Neural cell (in vitro differentiated cells): ENCODE data around the gene MYADML2. TPM values are rescaled to one million over a fixed set of nuclear protein-coding genes. Genes with fewer than 3 reads are reported as not detected.
"Not testable (repeated sequence)": the region's sequence is repeated elsewhere in the genome, so short reads cannot be mapped to it uniquely, and the experiment has no call there.

Experiments
- H2AFZ ChIP-seq: fragments of 200-600, 300-800 bp; sonication (generic), shearing (Covaris generic); 2 replicates; pipeline ENCODE4 v1.6.0; 2014; ENCODE audit warnings: low read depth, mild to moderate bottlenecking, antibody characterized with exemption, low read length, moderate library complexity
- H3F3A ChIP-seq: fragments of 200-600 bp; shearing (Covaris generic); 2 replicates; pipeline ENCODE4 v1.6.1; 2016; ENCODE audit warnings: mild to moderate bottlenecking, moderate library complexity, mixed read lengths, antibody characterized with exemption, low read length; ENCODE audit not compliant: insufficient read depth, poor library complexity, severe bottlenecking
- H3K27ac ChIP-seq: fragments of 200-600, 300-800 bp; sonication (generic), shearing (Covaris generic); 2 replicates; pipeline ENCODE4 v1.5.1; 2014; ENCODE audit warnings: mild to moderate bottlenecking, low read length, moderate library complexity
- H3K27me3 ChIP-seq: fragments of 300-800, 200-600 bp; sonication (generic), shearing (Covaris generic); 2 replicates; pipeline ENCODE4 v1.6.0; 2014; ENCODE audit warnings: mild to moderate bottlenecking, low read depth, low read length, moderate library complexity; ENCODE audit not compliant: insufficient read depth
- H3K36me3 ChIP-seq: fragments of 300-800, 200-600 bp; sonication (generic), shearing (Covaris generic); 2 replicates; pipeline ENCODE4 v1.5.1; 2014; ENCODE audit warnings: mild to moderate bottlenecking, antibody characterized with exemption, low read length, moderate library complexity; ENCODE audit not compliant: insufficient read depth
- H3K4me2 ChIP-seq: fragments of 300-800, 200-600 bp; sonication (generic), shearing (Covaris generic); 2 replicates; pipeline ENCODE4 v1.6.0; 2014; ENCODE audit warnings: mild to moderate bottlenecking, low read length
- H3K4me3 ChIP-seq: fragments of 300-800, 200-600 bp; sonication (generic), shearing (Covaris generic); 2 replicates; pipeline ENCODE4 v1.5.1; 2014; ENCODE audit warnings: mild to moderate bottlenecking, low read length, moderate library complexity
- H3K79me2 ChIP-seq: fragments of 200-600 bp; shearing (Covaris generic); replicated peaks from 2 replicates; pipeline ENCODE4 v1.6.0; 2014; ENCODE audit warnings: mild to moderate bottlenecking, low read length, moderate library complexity; ENCODE audit not compliant: insufficient read depth
- H3K9ac ChIP-seq: fragments of 300-800, 200-600 bp; sonication (generic), shearing (Covaris generic); 2 replicates; pipeline ENCODE4 v1.6.1; 2016; ENCODE audit warnings: mild to moderate bottlenecking, low read length, mixed read lengths
- H3K9me2 ChIP-seq: fragments of 200-600 bp; shearing (Covaris generic); 2 replicates; pipeline ENCODE4 v1.6.1; 2016; ENCODE audit warnings: mild to moderate bottlenecking, low read length, mixed read lengths; ENCODE audit not compliant: insufficient read depth
- H3K9me3 ChIP-seq: fragments of 200-600, 300-800 bp; sonication (generic), shearing (Covaris generic); 2 replicates; pipeline ENCODE4 v1.6.1; 2016; ENCODE audit warnings: mild to moderate bottlenecking, mixed run types, low read length, moderate library complexity, mixed read lengths
- H4K20me1 ChIP-seq: fragments of 200-600 bp; shearing (Covaris generic); 2 replicates; pipeline ENCODE4 v1.6.1; 2016; ENCODE audit warnings: mild to moderate bottlenecking, mixed run types; ENCODE audit not compliant: insufficient read depth
- CTCF ChIP-seq: fragments of 450-650 bp; IDR thresholded peaks from 2 replicates; pipeline ENCODE4 v1.5.1; 2014; ENCODE audit warnings: antibody characterized with exemption, mild to moderate bottlenecking, moderate library complexity; ENCODE audit not compliant: poor library complexity, severe bottlenecking
- EP300 ChIP-seq: fragments of 450-650 bp; conservative IDR thresholded peaks from 2 replicates; pipeline ENCODE4 v1.6.1; 2014; ENCODE audit warnings: antibody characterized with exemption, mild to moderate bottlenecking, moderate library complexity; ENCODE audit not compliant: poor library complexity, severe bottlenecking
- EZH2 ChIP-seq: fragments of 200-600, 300-800 bp; shearing (Covaris generic), sonication (generic); IDR thresholded peaks from 2 replicates; pipeline ENCODE4 v1.6.1; 2014; ENCODE audit warnings: antibody characterized with exemption, low read length, borderline replicate concordance, mild to moderate bottlenecking; ENCODE audit not compliant: insufficient read depth, poor library complexity, severe bottlenecking
- MXI1 ChIP-seq: fragments of 450-650 bp; conservative IDR thresholded peaks from 2 replicates; pipeline ENCODE4 v1.6.1; 2014; ENCODE audit warnings: antibody characterized with exemption, mild to moderate bottlenecking; ENCODE audit not compliant: poor library complexity, severe bottlenecking
- POLR2AphosphoS5 ChIP-seq: IDR thresholded peaks from 2 replicates; pipeline ENCODE4 v1.6.1; 2012
- RAD21 ChIP-seq: fragments of 450-650 bp; conservative IDR thresholded peaks from 2 replicates; pipeline ENCODE4 v1.6.1; 2014; ENCODE audit warnings: antibody characterized with exemption, mild to moderate bottlenecking, moderate library complexity
- REST ChIP-seq: IDR thresholded peaks from 2 replicates; pipeline ENCODE4 v1.6.1; 2012; ENCODE audit warnings: borderline replicate concordance
- SMC3 ChIP-seq: fragments of 450-650 bp; conservative IDR thresholded peaks from 2 replicates; pipeline ENCODE4 v1.6.1; 2014; ENCODE audit warnings: antibody characterized with exemption, mild to moderate bottlenecking, moderate library complexity; ENCODE audit not compliant: poor library complexity
- TAF1 ChIP-seq: IDR thresholded peaks from 2 replicates; pipeline ENCODE4 v1.6.1; 2012; ENCODE audit warnings: low read depth
- polyA plus RNA-seq: library from polyadenylated mRNA; depleted of rRNA; stranded (reverse); fragments of >200 nt; gene quantifications from 2 replicates; pipeline ENCODE4 v1.2.3, GENCODE V29; 2014

The MYADML2 gene
- polyA plus RNA-seq, 1 donor from 2014 or later = 1.1 TPM

- no peak for TF ChIP-seq EZH2
- no peak for TF ChIP-seq MXI1
- TF ChIP-seq REST = no peak
- no peak for TF ChIP-seq RAD21
- Histone ChIP-seq H3K4me3 (no peak overlapping the region), H3K27me3 (no peaks in the 10 kb centered on the region), H3K79me2 (peaks cover 13% of the 10 kb centered on the region), H3K9ac (no peak overlapping the region), H3K9me3 (no peaks in the 10 kb centered on the region), H3K4me2 (no peak overlapping the region), H2AFZ (no peak overlapping the region), H3K36me3 (no peaks in the 10 kb centered on the region), H3F3A (no peaks in the 10 kb centered on the region), H3K27ac (no peak overlapping the region), H3K9me2 (no peaks in the 10 kb centered on the region), H4K20me1 (no peaks in the 10 kb centered on the region)
These were observed 28.0 kb downstream of the MYADML2 start for GRCh38 chr17:81918832-81919545.

GRCh38 chr17:81918333-81918669, 28.7 kb downstream of the MYADML2 start:
- not testable (repeated sequence) for H3F3A ChIP-seq

GRCh38 chr17:81917565-81918332, 29.3 kb downstream of the MYADML2 start, which contains the start of gene SIRT7:
SIRT7 (minus strand) TSS chr17:81918176; CDS start chr17:81918131, 45 bp downstream.
- no peaks in the 10 kb centered on the region for H3F3A ChIP-seq
- peak within 1 kb of the TSS; percentile 14 for H2AFZ ChIP-seq
- H3K36me3 ChIP-seq = no peaks in the 10 kb centered on the region
- no peaks in the 10 kb centered on the region for H3K9me2 ChIP-seq
- H3K27me3 ChIP-seq = no peaks in the 10 kb centered on the region
- H3K79me2 ChIP-seq = peaks cover 13% of the 10 kb centered on the region
- no peaks in the 10 kb centered on the region for H4K20me1 ChIP-seq
- peak within 1 kb of the TSS; percentile 90 for H3K4me2 ChIP-seq
- peak within 1 kb of the TSS; percentile 79 for H3K4me3 ChIP-seq
- peak within 1 kb of the TSS; percentile 68 for H3K9ac ChIP-seq
- H3K9me3 ChIP-seq = no peaks in the 10 kb centered on the region
- peak within 1 kb of the TSS; percentile 58 for H3K27ac ChIP-seq
- TF ChIP-seq CTCF (no peak), EP300 (no peak), MXI1 (peak; percentile 81), POLR2AphosphoS5 (peak; percentile 77), RAD21 (peak; percentile 31), EZH2 (no peak), SMC3 (peak; percentile 41), TAF1 (no peak), REST (no peak)

More at GRCh38 chr17:81918333-81918669, 28.7 kb downstream of the MYADML2 start:
- H3K9me2 ChIP-seq, H3K4me2 ChIP-seq, H4K20me1 ChIP-seq, H3K27me3 ChIP-seq, H3K36me3 ChIP-seq, H3K9me3 ChIP-seq: not testable (repeated sequence)
- Histone ChIP-seq H3K79me2 (peaks cover 13% of the 10 kb centered on the region), H2AFZ (peak overlapping the region; percentile 14), H3K9ac (peak overlapping the region; percentile 68), H3K27ac (peak overlapping the region; percentile 58), H3K4me3 (peak overlapping the region; percentile 79)
